Islet of Langerhans (tissue), 1 donor: ENCODE results near the gene HBM.
"Not testable (repeated sequence)": the region's sequence is repeated elsewhere in the genome, so short reads cannot be mapped to it uniquely, and the experiment has no call there.

ENCODE experiments used
- FAIRE-seq: peaks from one replicate; lab custom pipeline; 2011; peaks lifted over from hg19 to GRCh38; lab: Jason Lieb, UNC

Gene HBM

GRCh38 chr16:185691-186090 lies 19.9 kb downstream of the HBM start:
- FAIRE-seq, result no peak

GRCh38 chr16:187330-187729 lies 21.6 kb downstream of the HBM start:
- FAIRE-seq, result no peak

GRCh38 chr16:188674-189073 lies 22.9 kb downstream of the HBM start:
- no peak for FAIRE-seq

- no peak for FAIRE-seq
These were observed 23.9 kb downstream of the HBM start for GRCh38 chr16:189604-190186.

- no peak for FAIRE-seq
These were observed 26.1 kb downstream of the HBM start for GRCh38 chr16:191831-192230.

GRCh38 chr16:192686-193085 lies 26.9 kb downstream of the HBM start:
- FAIRE-seq, result no peak

- no peak for FAIRE-seq
These were observed 27.7 kb downstream of the HBM start for GRCh38 chr16:193441-193840.

- no peak for FAIRE-seq
These were observed 28.7 kb downstream of the HBM start for GRCh38 chr16:194516-194915.

GRCh38 chr16:200388-200787 lies 34.6 kb downstream of the HBM start:
- FAIRE-seq, result no peak

- FAIRE-seq, result no peak
These were observed 37.5 kb downstream of the HBM start for GRCh38 chr16:203246-203645.

GRCh38 chr16:204046-204445 lies 38.3 kb downstream of the HBM start:
- not testable (repeated sequence) for FAIRE-seq

- FAIRE-seq, result not testable (repeated sequence)
These were observed 43.6 kb downstream of the HBM start for GRCh38 chr16:209359-209758.

- not testable (repeated sequence) for FAIRE-seq
These were observed 45.9 kb downstream of the HBM start for GRCh38 chr16:211631-212180.

- FAIRE-seq, result no peak
These were observed 47.2 kb downstream of the HBM start for GRCh38 chr16:212999-213398.
